ENCODE measurements around the gene CABP4.

DNA sequence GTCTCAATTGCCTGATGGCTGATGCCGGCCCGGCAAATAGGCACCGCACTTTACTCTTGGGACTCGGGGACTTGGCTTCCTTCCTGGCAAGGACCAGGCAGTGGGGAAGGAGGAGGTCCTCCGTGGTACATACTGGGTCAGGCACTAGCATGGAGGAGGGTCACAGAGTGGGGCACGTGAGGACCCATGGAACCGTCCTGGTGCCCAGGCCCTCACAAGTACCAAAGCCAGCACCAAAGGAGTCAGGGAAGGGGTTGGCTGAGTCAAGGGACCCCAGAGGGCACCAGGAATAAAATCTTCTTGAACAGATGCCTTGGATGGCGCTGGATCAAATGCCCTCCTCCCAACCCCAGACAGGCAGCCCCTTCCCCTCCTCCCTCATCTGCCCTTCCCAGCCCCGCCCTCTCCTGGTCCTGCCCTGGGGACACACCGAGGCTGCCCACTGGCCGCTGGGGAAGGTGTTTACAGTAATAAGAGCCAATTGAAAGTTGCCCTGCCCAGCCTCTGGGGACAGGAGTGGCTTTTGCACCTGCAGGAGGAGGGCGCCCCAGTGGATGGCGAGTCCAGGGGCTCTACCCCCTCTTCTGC is 45.3 kb upstream of the CABP4 start:
- TF ChIP-seq POLR2A (IDR thresholded peaks at IDR 0.05; ENCODE audit: borderline replicate concordance, extremely low read depth, insufficient read depth, insufficient read length): no peak
- TF ChIP-seq, protein P1, sequence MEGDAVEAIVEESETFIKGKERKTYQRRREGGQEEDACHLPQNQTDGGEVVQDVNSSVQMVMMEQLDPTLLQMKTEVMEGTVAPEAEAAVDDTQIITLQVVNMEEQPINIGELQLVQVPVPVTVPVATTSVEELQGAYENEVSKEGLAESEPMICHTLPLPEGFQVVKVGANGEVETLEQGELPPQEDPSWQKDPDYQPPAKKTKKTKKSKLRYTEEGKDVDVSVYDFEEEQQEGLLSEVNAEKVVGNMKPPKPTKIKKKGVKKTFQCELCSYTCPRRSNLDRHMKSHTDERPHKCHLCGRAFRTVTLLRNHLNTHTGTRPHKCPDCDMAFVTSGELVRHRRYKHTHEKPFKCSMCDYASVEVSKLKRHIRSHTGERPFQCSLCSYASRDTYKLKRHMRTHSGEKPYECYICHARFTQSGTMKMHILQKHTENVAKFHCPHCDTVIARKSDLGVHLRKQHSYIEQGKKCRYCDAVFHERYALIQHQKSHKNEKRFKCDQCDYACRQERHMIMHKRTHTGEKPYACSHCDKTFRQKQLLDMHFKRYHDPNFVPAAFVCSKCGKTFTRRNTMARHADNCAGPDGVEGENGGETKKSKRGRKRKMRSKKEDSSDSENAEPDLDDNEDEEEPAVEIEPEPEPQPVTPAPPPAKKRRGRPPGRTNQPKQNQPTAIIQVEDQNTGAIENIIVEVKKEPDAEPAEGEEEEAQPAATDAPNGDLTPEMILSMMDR (IDR thresholded peaks at IDR 0.05 in 2 of 3, conservative IDR thresholded peaks at IDR 0.05 in 1 of 3; ENCODE audit: borderline replicate concordance in 1 of 3, insufficient read depth in 1 of 3, low read depth in 2 of 3, low read length in 2 of 3): no peak
- TF ChIP-seq CEBPB (IDR thresholded peaks at IDR 0.05; ENCODE audit: low read depth): no peak
- no peak for TF ChIP-seq EZH2phosphoT487 (IDR thresholded peaks at IDR 0.05; ENCODE audit: borderline replicate concordance)
- TF ChIP-seq, protein P2, sequence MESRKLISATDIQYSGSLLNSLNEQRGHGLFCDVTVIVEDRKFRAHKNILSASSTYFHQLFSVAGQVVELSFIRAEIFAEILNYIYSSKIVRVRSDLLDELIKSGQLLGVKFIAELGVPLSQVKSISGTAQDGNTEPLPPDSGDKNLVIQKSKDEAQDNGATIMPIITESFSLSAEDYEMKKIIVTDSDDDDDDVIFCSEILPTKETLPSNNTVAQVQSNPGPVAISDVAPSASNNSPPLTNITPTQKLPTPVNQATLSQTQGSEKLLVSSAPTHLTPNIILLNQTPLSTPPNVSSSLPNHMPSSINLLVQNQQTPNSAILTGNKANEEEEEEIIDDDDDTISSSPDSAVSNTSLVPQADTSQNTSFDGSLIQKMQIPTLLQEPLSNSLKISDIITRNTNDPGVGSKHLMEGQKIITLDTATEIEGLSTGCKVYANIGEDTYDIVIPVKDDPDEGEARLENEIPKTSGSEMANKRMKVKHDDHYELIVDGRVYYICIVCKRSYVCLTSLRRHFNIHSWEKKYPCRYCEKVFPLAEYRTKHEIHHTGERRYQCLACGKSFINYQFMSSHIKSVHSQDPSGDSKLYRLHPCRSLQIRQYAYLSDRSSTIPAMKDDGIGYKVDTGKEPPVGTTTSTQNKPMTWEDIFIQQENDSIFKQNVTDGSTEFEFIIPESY (IDR thresholded peaks at IDR 0.05; ENCODE audit: extremely low read depth, insufficient replicate concordance, low read length): no peak
- no peak for TF ChIP-seq ZNF274 (IDR thresholded peaks at IDR 0.05; ENCODE audit: low read depth, low read length)
- TF ChIP-seq, protein P3, sequence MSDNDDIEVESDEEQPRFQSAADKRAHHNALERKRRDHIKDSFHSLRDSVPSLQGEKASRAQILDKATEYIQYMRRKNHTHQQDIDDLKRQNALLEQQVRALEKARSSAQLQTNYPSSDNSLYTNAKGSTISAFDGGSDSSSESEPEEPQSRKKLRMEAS (IDR thresholded peaks at IDR 0.05): no peak
- no peak for TF ChIP-seq FOSL1 (IDR thresholded peaks at IDR 0.05; ENCODE audit: low read depth)
- TF ChIP-seq EGR1 (IDR thresholded peaks at IDR 0.05; ENCODE audit: low read depth): no peak
- TF ChIP-seq RAD21 (IDR thresholded peaks at IDR 0.05; ENCODE audit: low read depth): no peak
- TF ChIP-seq, protein P4, sequence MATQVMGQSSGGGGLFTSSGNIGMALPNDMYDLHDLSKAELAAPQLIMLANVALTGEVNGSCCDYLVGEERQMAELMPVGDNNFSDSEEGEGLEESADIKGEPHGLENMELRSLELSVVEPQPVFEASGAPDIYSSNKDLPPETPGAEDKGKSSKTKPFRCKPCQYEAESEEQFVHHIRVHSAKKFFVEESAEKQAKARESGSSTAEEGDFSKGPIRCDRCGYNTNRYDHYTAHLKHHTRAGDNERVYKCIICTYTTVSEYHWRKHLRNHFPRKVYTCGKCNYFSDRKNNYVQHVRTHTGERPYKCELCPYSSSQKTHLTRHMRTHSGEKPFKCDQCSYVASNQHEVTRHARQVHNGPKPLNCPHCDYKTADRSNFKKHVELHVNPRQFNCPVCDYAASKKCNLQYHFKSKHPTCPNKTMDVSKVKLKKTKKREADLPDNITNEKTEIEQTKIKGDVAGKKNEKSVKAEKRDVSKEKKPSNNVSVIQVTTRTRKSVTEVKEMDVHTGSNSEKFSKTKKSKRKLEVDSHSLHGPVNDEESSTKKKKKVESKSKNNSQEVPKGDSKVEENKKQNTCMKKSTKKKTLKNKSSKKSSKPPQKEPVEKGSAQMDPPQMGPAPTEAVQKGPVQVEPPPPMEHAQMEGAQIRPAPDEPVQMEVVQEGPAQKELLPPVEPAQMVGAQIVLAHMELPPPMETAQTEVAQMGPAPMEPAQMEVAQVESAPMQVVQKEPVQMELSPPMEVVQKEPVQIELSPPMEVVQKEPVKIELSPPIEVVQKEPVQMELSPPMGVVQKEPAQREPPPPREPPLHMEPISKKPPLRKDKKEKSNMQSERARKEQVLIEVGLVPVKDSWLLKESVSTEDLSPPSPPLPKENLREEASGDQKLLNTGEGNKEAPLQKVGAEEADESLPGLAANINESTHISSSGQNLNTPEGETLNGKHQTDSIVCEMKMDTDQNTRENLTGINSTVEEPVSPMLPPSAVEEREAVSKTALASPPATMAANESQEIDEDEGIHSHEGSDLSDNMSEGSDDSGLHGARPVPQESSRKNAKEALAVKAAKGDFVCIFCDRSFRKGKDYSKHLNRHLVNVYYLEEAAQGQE (IDR thresholded peaks at IDR 0.05; ENCODE audit: low read depth): no peak
- no peak for TF ChIP-seq TCF7L2 (IDR thresholded peaks at IDR 0.05; ENCODE audit: borderline replicate concordance, extremely low read depth, insufficient read depth, insufficient read length)

Data from HCT116 (cell line).